Uterus (tissue), 4 donors: Measurements from ENCODE around the gene LDLRAD2. TPM values are rescaled to one million over a fixed set of nuclear protein-coding genes. Genes with fewer than 3 reads are reported as not detected.

Experiments used
- DNase-seq, 2 donors: peaks; one replicate each; pipeline ENCODE4 v3.0.0-alpha.2; 2019 to 2020
- H3K27ac ChIP-seq, 2 donors: fragments of 200-600 bp; sonication (generic); 1 replicate in 1 of 2; 2 replicates in 1 of 2; pipeline ENCODE4 v1.5.1; 2016 to 2018
- H3K27me3 ChIP-seq, 2 donors: fragments of 200-600 bp; sonication (generic); one replicate each; pipeline ENCODE4 v1.5.1; 2018 to 2019; ENCODE audit warnings: control low read depth in 1 of 2
- H3K36me3 ChIP-seq, 2 donors: fragments of 200-600 bp; sonication (generic); one replicate each; pipeline ENCODE4 v1.5.1; 2019; ENCODE audit warnings: control low read depth in 1 of 2
- H3K4me1 ChIP-seq, 2 donors: fragments of 200-600 bp; sonication (generic); one replicate each; pipeline ENCODE4 v1.5.1; 2018 to 2019; ENCODE audit warnings: control low read depth in 1 of 2
- H3K4me3 ChIP-seq, 2 donors: fragments of 200-600 bp; sonication (generic); 1 replicate in 1 of 2; 2 replicates in 1 of 2; pipeline ENCODE4 v1.5.1; 2018 to 2019; ENCODE audit warnings: mild to moderate bottlenecking in 1 of 2
- H3K9me3 ChIP-seq, 2 donors: fragments of 200-600 bp; sonication (generic); one replicate each; pipeline ENCODE4 v1.5.1; 2019; ENCODE audit warnings: control low read depth in 1 of 2
- CTCF ChIP-seq, 4 experiments: fragments of 200-600 bp in 2 of 4; fragments of 450-650 bp in 2 of 4; sonication (generic) in 2 of 4; IDR thresholded peaks; one replicate each; pipeline ENCODE4 v1.5.1; 2016 to 2019; ENCODE audit warnings: antibody characterized with exemption in 4 of 4, mild to moderate bottlenecking in 2 of 4, moderate library complexity in 1 of 4
- POLR2A ChIP-seq, 2 donors: fragments of 450-650 bp; IDR thresholded peaks; one replicate each; pipeline ENCODE4 v1.6.1; 2016; ENCODE audit warnings: antibody characterized with exemption in 2 of 2, mild to moderate bottlenecking in 1 of 2, moderate library complexity in 1 of 2
- intact Hi-C: fragments of 100-400 bp; cut with DNase I; formaldehyde crosslinking; loops from one replicate; pipeline ENCODE4 v1.15.1; 2023; ENCODE audit warnings: low total_unique reads
- total RNA-seq, 4 donors: library from RNA; depleted of rRNA in 3 of 4; stranded (reverse); fragments of >200 nt in 3 of 4; gene quantifications; one replicate each; pipeline versions ENCODE4 v1.1.0 to v1.2.4, GENCODE V29; 2014 to 2023
- donor health status: DM: yes; HTN: yes; CAD: no.

LDLRAD2 gene
- total RNA-seq, 4 donors from 2014 or later: 0.48 TPM; not detected in 3

GRCh38 chr1:21855257-21856096 lies 43.4 kb downstream of the LDLRAD2 start:
- no peak for TF ChIP-seq CTCF (IDR thresholded peaks at IDR 0.05)
- no peak for TF ChIP-seq POLR2A (IDR thresholded peaks at IDR 0.05)
- no peaks in the 10 kb centered on the region for H3K27me3 ChIP-seq

GRCh38 chr1:21857142-21857839 lies 45.2 kb downstream of the LDLRAD2 start:
- Histone ChIP-seq H3K27me3 (no peaks in the 10 kb centered on the region), H3K4me3 (no peak overlapping the region), H3K36me3 (no peaks in the 10 kb centered on the region), H3K9me3 (no peaks in the 10 kb centered on the region), H3K27ac (no peak overlapping the region), H3K4me1 (no peaks in the 10 kb centered on the region)
- DNase-seq: no peak
- intact Hi-C loops: no loop called here
- no peak for TF ChIP-seq POLR2A (IDR thresholded peaks at IDR 0.05)
- TF ChIP-seq CTCF (IDR thresholded peaks at IDR 0.05): no peak

More at GRCh38 chr1:21855257-21856096, 43.4 kb downstream of the LDLRAD2 start:
- intact Hi-C loops: no loop called here
- H3K9me3 ChIP-seq: no peaks in the 10 kb centered on the region
- no peak overlapping the region for H3K27ac ChIP-seq
- no peaks in the 10 kb centered on the region for H3K4me1 ChIP-seq
- no peak overlapping the region for H3K4me3 ChIP-seq
- H3K36me3 ChIP-seq: no peaks in the 10 kb centered on the region
- no peak for DNase-seq

GRCh38 chr1:21857840-21858670 lies 46.0 kb downstream of the LDLRAD2 start:
- Histone ChIP-seq H3K36me3 (no peaks in the 10 kb centered on the region), H3K27me3 (no peaks in the 10 kb centered on the region), H3K9me3 (no peaks in the 10 kb centered on the region), H3K27ac (no peak overlapping the region), H3K4me3 (no peak overlapping the region), H3K4me1 (no peaks in the 10 kb centered on the region)
- TF ChIP-seq CTCF (IDR thresholded peaks at IDR 0.05) (no peak), POLR2A (IDR thresholded peaks at IDR 0.05) (no peak)
- DNase-seq: no peak
- intact Hi-C loops: no loop called here

- Histone ChIP-seq H3K4me3 (no peak overlapping the region), H3K36me3 (no peaks in the 10 kb centered on the region), H3K9me3 (no peaks in the 10 kb centered on the region), H3K27ac (no peak overlapping the region), H3K27me3 (no peaks in the 10 kb centered on the region), H3K4me1 (no peaks in the 10 kb centered on the region)
- no peak for DNase-seq
- intact Hi-C loops: loop anchor here (10.0 kb wide), 1 partner anchor 105 kb away; no protein-coding TSS in a partner anchor
- TF ChIP-seq CTCF (IDR thresholded peaks at IDR 0.05) (no peak), POLR2A (IDR thresholded peaks at IDR 0.05) (no peak)
These were observed 47.7 kb downstream of the LDLRAD2 start for GRCh38 chr1:21859669-21860179.
